SH-SY5Y (cell line): ENCODE data around the gene MED19.

Source experiments
- GATA2 ChIP-seq: IDR thresholded peaks from 2 replicates; pipeline ENCODE4 v1.6.1; 2011; ENCODE audit warnings: mild to moderate bottlenecking, low read depth, low read length
- GATA3 ChIP-seq: IDR thresholded peaks from 2 replicates; pipeline ENCODE4 v1.6.1; 2011; ENCODE audit warnings: low read depth, mild to moderate bottlenecking, low read length, moderate library complexity

The MED19 gene

DNA sequence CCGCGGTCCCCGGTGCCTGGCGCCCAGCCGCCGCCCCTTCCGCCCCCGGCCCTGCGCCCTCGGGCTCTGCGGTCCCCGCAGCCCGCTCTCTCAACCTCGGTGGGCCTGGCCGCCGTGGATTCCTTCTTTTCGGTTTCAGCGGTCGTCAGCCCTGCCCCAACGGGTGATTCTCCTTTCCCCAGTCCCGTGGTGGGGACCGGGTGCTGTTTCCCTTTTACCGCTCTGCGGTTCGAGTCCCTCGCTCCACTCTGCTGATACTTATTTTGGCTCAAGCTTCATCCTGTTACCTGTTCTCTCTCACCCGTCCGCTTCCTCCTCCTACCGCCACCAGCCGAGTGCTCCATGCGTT is 43.6 kb downstream of the MED19 start:
- TF ChIP-seq GATA3 (no peak), GATA2 (no peak)

- no peak for TF ChIP-seq GATA3
- no peak for TF ChIP-seq GATA2
Measured at GRCh38 chr11:57667736-57668433, 44.1 kb downstream of the MED19 start, which contains the start of gene ZDHHC5. Gene ZDHHC5, plus strand, starts transcription at chr11:57668114. Its CDS starts 4,977 bp downstream, at chr11:57673091.

- no peak for TF ChIP-seq GATA3
- TF ChIP-seq GATA2: peak; percentile 53
Measured at GRCh38 chr11:57667117-57667735, 44.8 kb downstream of the MED19 start.

DNA sequence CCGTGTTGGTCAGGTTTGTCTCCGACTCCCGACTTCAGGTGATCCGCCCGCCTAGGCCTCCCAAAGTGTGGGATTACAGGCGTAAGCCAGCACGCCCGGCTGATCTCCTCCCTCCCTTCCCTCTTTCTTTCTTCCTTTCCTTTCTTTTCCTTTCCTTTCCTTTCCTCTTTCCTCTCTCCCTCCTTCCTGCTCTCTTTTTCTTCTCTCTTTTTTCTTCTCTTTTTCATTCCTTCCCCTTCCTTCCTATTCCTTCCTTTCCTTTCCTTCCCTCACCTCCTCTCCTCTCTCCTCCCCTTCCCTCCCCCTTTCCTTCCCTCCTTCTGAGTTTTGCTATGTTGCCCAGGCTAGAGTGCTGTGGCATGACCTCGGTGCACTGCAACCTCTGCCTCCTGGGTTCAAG is 48.0 kb downstream of the MED19 start:
- TF ChIP-seq GATA2 (no peak), GATA3 (no peak)

- no peak for TF ChIP-seq GATA3
- no peak for TF ChIP-seq GATA2
Measured at GRCh38 chr11:57662893-57663292, 49.1 kb downstream of the MED19 start.

DNA sequence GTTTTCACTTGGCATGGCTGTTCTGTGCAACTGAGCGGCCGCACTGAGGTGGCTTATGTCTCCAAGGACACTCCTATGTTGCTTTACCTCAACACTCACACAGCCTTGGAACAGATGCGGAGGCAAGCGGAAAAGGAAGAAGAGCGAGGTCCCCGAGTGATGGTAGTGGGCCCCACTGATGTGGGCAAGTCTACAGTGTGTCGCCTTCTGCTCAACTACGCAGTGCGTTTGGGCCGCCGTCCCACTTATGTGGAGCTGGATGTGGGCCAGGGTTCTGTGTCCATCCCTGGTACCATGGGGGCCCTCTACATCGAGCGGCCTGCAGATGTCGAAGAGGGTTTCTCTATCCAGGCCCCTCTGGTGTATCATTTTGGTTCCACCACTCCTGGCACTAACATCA is 52.3 kb downstream of the MED19 start:
- TF ChIP-seq GATA2 (no peak), GATA3 (no peak)

GRCh38 chr11:57658023-57658361 is 54.0 kb downstream of the MED19 start:
- no peak for TF ChIP-seq GATA2

DNA sequence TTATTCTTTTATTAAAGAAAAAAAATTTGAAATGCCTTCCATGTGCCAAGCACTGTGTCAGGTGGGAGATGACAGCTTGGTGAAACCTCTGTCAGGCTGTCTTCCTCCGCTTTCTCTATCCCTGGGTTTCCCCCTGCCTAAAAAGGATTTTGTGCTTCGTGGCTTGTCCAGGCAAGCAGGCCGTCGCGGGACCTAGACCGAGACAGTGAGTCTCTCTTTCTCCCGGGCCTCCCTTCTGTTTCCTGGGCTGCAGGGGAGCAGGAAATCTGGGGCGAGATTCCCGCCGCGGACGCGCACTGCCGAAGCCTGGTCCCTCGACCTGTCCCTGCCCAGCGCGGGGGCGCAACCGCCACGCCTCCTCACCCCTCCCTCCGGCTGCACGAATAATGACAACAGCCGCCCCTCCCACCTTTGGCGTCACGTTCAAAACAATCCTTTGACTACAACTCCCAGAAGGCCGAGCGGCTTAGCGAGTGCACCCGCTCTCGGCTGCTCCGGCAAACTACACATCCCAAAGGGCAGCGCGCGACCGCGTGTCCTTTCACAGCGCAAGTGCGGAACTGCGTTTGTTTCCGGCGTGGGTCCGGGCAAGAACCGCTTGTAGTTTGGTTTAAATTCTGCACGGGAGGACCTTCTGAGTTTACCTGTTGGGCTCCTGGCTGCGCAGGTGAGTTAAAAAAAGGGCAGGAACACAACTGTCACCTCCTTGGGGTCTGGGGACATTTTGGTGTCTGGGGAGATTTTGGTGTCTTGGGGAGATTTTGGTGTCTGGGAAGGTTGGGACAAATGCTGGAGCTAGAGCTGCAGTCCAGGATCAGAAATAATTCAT is 54.6 kb downstream of the MED19 start, which contains the start of gene CLP1:
TSS of gene CLP1 (plus strand) at position 569 of the 829 bp plus-strand sequence. CDS start 1,715 bp downstream, outside the sequence.
- TF ChIP-seq GATA2 (no peak), GATA3 (no peak)

- TF ChIP-seq GATA2 (no peak), GATA3 (no peak)
Measured at GRCh38 chr11:57656885-57657193, 55.2 kb downstream of the MED19 start.
